ENCODE data around the gene NKD1. TPM values are rescaled to one million over a fixed set of nuclear protein-coding genes. Genes with fewer than 3 reads are reported as not detected.

Gene NKD1
- total RNA-seq, 1 donor from 2014 or later, result 1.7 TPM

- H3K4me3 ChIP-seq, result no peak overlapping the region
- DNase-seq (ENCODE audit: extremely low spot score in 2 of 2), result no peak
- no peaks in the 10 kb centered on the region for H3K4me1 ChIP-seq
- intact Hi-C loops (cut with DNase I), result no loop called here
- no peaks in the 10 kb centered on the region for H3K27me3 ChIP-seq
- H3K27ac ChIP-seq, result no peak overlapping the region
- no peaks in the 10 kb centered on the region for H3K9me3 ChIP-seq
- no peaks in the 10 kb centered on the region for H3K36me3 ChIP-seq
- TF ChIP-seq POLR2A (IDR thresholded peaks at IDR 0.05) (no peak), CTCF (IDR thresholded peaks at IDR 0.05) (no peak), POLR2AphosphoS5 (IDR thresholded peaks at IDR 0.05; ENCODE audit: insufficient read depth in 1 of 2, low read depth in 1 of 2) (no peak)
Observed at GRCh38 chr16:50519602-50520001, 28.6 kb upstream of the NKD1 start.

- H3K27ac ChIP-seq, result no peak overlapping the region
- no peaks in the 10 kb centered on the region for H3K27me3 ChIP-seq
- TF ChIP-seq POLR2A (IDR thresholded peaks at IDR 0.05), result no peak
- no peak for TF ChIP-seq POLR2AphosphoS5 (IDR thresholded peaks at IDR 0.05; ENCODE audit: insufficient read depth in 1 of 2, low read depth in 1 of 2)
- TF ChIP-seq CTCF (IDR thresholded peaks at IDR 0.05), result no peak
- intact Hi-C loops (cut with DNase I), result no loop called here
- no peak overlapping the region for H3K4me3 ChIP-seq
- DNase-seq (ENCODE audit: extremely low spot score in 2 of 2), result peak in 1 of 2 donors; percentile 55
- no peaks in the 10 kb centered on the region for H3K36me3 ChIP-seq
- H3K9me3 ChIP-seq, result no peaks in the 10 kb centered on the region
- H3K4me1 ChIP-seq, result no peaks in the 10 kb centered on the region
Observed at GRCh38 chr16:50520451-50521245, 27.5 kb upstream of the NKD1 start.

- peak in 1 of 2 donors; percentile 40 for DNase-seq (ENCODE audit: extremely low spot score in 2 of 2)
- Histone ChIP-seq H3K4me1 (no peaks in the 10 kb centered on the region), H3K27me3 (no peaks in the 10 kb centered on the region), H3K9me3 (no peaks in the 10 kb centered on the region), H3K4me3 (no peak overlapping the region), H3K27ac (no peak overlapping the region), H3K36me3 (no peaks in the 10 kb centered on the region)
- intact Hi-C loops (cut with DNase I), result no loop called here
- TF ChIP-seq CTCF (IDR thresholded peaks at IDR 0.05) (no peak), POLR2AphosphoS5 (IDR thresholded peaks at IDR 0.05; ENCODE audit: insufficient read depth in 1 of 2, low read depth in 1 of 2) (no peak), POLR2A (IDR thresholded peaks at IDR 0.05) (no peak)
Observed at GRCh38 chr16:50521246-50521900, 26.8 kb upstream of the NKD1 start.

- no peaks in the 10 kb centered on the region for H3K36me3 ChIP-seq
- no peaks in the 10 kb centered on the region for H3K4me1 ChIP-seq
- no peak overlapping the region for H3K4me3 ChIP-seq
- no peak overlapping the region for H3K27ac ChIP-seq
- intact Hi-C loops (cut with DNase I), result no loop called here
- no peaks in the 10 kb centered on the region for H3K27me3 ChIP-seq
- no peak for TF ChIP-seq POLR2A (IDR thresholded peaks at IDR 0.05)
- no peaks in the 10 kb centered on the region for H3K9me3 ChIP-seq
- no peak for DNase-seq (ENCODE audit: extremely low spot score in 2 of 2)
Observed at GRCh38 chr16:50522324-50522723, 25.9 kb upstream of the NKD1 start.

GRCh38 chr16:50523710-50524109, 24.5 kb upstream of the NKD1 start:
- Histone ChIP-seq H3K9me3 (no peaks in the 10 kb centered on the region), H3K4me3 (no peak overlapping the region), H3K36me3 (no peaks in the 10 kb centered on the region), H3K27me3 (no peaks in the 10 kb centered on the region), H3K27ac (no peak overlapping the region), H3K4me1 (no peaks in the 10 kb centered on the region)
- intact Hi-C loops (cut with DNase I), result no loop called here
- no peak for TF ChIP-seq CTCF (IDR thresholded peaks at IDR 0.05)
- no peak for TF ChIP-seq POLR2AphosphoS5 (IDR thresholded peaks at IDR 0.05; ENCODE audit: insufficient read depth in 1 of 2, low read depth in 1 of 2)
- no peak for TF ChIP-seq POLR2A (IDR thresholded peaks at IDR 0.05)
- DNase-seq (ENCODE audit: extremely low spot score in 2 of 2), result peak; percentile 40 to 61

Measured in vagina (tissue), 2 donors.